ENCODE data around the gene UTRN. TPM values are rescaled to one million over a fixed set of nuclear protein-coding genes. Genes with fewer than 3 reads are reported as not detected.

Gene UTRN
- total RNA-seq, 1 experiment from 2014 or later: 125 TPM

DNA sequence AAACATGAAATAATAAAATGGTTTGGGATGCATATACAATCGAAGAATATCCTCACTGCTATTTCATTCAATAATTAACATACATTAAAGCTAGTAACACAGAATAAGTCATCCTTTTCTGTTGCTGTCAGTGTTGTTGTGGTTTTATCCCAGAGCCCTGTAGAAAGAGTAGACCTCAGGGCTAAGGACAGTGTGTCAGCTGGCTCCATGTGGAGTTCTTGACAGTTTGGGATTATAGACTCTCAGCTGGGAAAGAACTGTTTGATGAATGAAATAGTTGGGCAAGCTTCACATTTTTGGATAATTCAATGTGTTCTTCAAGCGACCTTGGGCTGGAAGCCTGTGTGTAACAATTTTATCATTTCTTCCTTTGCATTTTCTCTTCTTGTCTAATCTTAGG is 10.1 kb downstream of the UTRN start:
- no peak for ATAC-seq
- CTCF ChIA-PET: no interaction called here
- POLR2A ChIA-PET: no interaction called here
- TF ChIP-seq, protein P1, sequence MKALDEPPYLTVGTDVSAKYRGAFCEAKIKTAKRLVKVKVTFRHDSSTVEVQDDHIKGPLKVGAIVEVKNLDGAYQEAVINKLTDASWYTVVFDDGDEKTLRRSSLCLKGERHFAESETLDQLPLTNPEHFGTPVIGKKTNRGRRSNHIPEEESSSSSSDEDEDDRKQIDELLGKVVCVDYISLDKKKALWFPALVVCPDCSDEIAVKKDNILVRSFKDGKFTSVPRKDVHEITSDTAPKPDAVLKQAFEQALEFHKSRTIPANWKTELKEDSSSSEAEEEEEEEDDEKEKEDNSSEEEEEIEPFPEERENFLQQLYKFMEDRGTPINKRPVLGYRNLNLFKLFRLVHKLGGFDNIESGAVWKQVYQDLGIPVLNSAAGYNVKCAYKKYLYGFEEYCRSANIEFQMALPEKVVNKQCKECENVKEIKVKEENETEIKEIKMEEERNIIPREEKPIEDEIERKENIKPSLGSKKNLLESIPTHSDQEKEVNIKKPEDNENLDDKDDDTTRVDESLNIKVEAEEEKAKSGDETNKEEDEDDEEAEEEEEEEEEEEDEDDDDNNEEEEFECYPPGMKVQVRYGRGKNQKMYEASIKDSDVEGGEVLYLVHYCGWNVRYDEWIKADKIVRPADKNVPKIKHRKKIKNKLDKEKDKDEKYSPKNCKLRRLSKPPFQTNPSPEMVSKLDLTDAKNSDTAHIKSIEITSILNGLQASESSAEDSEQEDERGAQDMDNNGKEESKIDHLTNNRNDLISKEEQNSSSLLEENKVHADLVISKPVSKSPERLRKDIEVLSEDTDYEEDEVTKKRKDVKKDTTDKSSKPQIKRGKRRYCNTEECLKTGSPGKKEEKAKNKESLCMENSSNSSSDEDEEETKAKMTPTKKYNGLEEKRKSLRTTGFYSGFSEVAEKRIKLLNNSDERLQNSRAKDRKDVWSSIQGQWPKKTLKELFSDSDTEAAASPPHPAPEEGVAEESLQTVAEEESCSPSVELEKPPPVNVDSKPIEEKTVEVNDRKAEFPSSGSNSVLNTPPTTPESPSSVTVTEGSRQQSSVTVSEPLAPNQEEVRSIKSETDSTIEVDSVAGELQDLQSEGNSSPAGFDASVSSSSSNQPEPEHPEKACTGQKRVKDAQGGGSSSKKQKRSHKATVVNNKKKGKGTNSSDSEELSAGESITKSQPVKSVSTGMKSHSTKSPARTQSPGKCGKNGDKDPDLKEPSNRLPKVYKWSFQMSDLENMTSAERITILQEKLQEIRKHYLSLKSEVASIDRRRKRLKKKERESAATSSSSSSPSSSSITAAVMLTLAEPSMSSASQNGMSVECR (CRISPR knock-in tag; IDR thresholded peaks at IDR 0.05; ENCODE audit: borderline replicate concordance): no peak
- TF ChIP-seq, protein P2, sequence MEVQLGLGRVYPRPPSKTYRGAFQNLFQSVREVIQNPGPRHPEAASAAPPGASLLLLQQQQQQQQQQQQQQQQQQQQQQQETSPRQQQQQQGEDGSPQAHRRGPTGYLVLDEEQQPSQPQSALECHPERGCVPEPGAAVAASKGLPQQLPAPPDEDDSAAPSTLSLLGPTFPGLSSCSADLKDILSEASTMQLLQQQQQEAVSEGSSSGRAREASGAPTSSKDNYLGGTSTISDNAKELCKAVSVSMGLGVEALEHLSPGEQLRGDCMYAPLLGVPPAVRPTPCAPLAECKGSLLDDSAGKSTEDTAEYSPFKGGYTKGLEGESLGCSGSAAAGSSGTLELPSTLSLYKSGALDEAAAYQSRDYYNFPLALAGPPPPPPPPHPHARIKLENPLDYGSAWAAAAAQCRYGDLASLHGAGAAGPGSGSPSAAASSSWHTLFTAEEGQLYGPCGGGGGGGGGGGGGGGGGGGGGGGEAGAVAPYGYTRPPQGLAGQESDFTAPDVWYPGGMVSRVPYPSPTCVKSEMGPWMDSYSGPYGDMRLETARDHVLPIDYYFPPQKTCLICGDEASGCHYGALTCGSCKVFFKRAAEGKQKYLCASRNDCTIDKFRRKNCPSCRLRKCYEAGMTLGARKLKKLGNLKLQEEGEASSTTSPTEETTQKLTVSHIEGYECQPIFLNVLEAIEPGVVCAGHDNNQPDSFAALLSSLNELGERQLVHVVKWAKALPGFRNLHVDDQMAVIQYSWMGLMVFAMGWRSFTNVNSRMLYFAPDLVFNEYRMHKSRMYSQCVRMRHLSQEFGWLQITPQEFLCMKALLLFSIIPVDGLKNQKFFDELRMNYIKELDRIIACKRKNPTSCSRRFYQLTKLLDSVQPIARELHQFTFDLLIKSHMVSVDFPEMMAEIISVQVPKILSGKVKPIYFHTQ (CRISPR knock-in tag; IDR thresholded peaks at IDR 0.05): no peak
- TF ChIP-seq, protein P3, sequence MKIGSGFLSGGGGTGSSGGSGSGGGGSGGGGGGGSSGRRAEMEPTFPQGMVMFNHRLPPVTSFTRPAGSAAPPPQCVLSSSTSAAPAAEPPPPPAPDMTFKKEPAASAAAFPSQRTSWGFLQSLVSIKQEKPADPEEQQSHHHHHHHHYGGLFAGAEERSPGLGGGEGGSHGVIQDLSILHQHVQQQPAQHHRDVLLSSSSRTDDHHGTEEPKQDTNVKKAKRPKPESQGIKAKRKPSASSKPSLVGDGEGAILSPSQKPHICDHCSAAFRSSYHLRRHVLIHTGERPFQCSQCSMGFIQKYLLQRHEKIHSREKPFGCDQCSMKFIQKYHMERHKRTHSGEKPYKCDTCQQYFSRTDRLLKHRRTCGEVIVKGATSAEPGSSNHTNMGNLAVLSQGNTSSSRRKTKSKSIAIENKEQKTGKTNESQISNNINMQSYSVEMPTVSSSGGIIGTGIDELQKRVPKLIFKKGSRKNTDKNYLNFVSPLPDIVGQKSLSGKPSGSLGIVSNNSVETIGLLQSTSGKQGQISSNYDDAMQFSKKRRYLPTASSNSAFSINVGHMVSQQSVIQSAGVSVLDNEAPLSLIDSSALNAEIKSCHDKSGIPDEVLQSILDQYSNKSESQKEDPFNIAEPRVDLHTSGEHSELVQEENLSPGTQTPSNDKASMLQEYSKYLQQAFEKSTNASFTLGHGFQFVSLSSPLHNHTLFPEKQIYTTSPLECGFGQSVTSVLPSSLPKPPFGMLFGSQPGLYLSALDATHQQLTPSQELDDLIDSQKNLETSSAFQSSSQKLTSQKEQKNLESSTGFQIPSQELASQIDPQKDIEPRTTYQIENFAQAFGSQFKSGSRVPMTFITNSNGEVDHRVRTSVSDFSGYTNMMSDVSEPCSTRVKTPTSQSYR (CRISPR knock-in tag; IDR thresholded peaks at IDR 0.05): no peak
- TF ChIP-seq IRF1 (CRISPR knock-in tag; IDR thresholded peaks at IDR 0.05) (no peak), GRHL2 (CRISPR knock-in tag; IDR thresholded peaks at IDR 0.05; ENCODE audit: insufficient replicate concordance, severe bottlenecking) (no peak), JUN (CRISPR knock-in tag; IDR thresholded peaks at IDR 0.05) (no peak), ZNF532 (CRISPR knock-in tag; IDR thresholded peaks at IDR 0.05; ENCODE audit: borderline replicate concordance) (no peak), HMGA2 (CRISPR knock-in tag; IDR thresholded peaks at IDR 0.05) (no peak), ZNF317 (CRISPR knock-in tag; IDR thresholded peaks at IDR 0.05; ENCODE audit: borderline replicate concordance, low read depth) (no peak), PRRX2 (CRISPR knock-in tag; IDR thresholded peaks at IDR 0.05) (no peak), ZNF671 (CRISPR knock-in tag; IDR thresholded peaks at IDR 0.05) (no peak), IRF2 (CRISPR knock-in tag; IDR thresholded peaks at IDR 0.05; ENCODE audit: borderline replicate concordance, low read depth) (no peak), CTCF (IDR thresholded peaks at IDR 0.05) (no peak), MAX (CRISPR knock-in tag; IDR thresholded peaks at IDR 0.05) (no peak), USF2 (CRISPR knock-in tag; IDR thresholded peaks at IDR 0.05) (no peak)
- TF ChIP-seq, protein P4, sequence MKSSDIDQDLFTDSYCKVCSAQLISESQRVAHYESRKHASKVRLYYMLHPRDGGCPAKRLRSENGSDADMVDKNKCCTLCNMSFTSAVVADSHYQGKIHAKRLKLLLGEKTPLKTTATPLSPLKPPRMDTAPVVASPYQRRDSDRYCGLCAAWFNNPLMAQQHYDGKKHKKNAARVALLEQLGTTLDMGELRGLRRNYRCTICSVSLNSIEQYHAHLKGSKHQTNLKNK (CRISPR knock-in tag; IDR thresholded peaks at IDR 0.05): no peak
- TF ChIP-seq, protein P5, sequence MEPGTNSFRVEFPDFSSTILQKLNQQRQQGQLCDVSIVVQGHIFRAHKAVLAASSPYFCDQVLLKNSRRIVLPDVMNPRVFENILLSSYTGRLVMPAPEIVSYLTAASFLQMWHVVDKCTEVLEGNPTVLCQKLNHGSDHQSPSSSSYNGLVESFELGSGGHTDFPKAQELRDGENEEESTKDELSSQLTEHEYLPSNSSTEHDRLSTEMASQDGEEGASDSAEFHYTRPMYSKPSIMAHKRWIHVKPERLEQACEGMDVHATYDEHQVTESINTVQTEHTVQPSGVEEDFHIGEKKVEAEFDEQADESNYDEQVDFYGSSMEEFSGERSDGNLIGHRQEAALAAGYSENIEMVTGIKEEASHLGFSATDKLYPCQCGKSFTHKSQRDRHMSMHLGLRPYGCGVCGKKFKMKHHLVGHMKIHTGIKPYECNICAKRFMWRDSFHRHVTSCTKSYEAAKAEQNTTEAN (CRISPR knock-in tag; IDR thresholded peaks at IDR 0.05): no peak

More for the DNA sequence above, 10.1 kb downstream of the UTRN start:
- DNase-seq (ENCODE audit: low spot score): no peak
- Mint-ChIP-seq H3K4me3 (no peak overlapping the region), H3K4me1 (peaks cover 20% of the 10 kb centered on the region), H3K9me3 (peaks cover 14% of the 10 kb centered on the region), H3K27ac (no peak overlapping the region), H3K36me3 (peaks cover 23% of the 10 kb centered on the region), H3K27me3 (ENCODE audit: low read depth) (no peaks in the 10 kb centered on the region)

All from WTC11 (cell line).